ENCODE measurements around the gene SIRT5.
A peak's percentile ranks its signal among the peaks of the same experiment; 100 is the strongest.

Gene SIRT5

GRCh38 chr6:13590574-13591153 lies 16.3 kb downstream of the SIRT5 start:
- DNase-seq: no peak

GRCh38 chr6:13591205-13591921 lies 17.0 kb downstream of the SIRT5 start:
- DNase-seq: no peak

DNA sequence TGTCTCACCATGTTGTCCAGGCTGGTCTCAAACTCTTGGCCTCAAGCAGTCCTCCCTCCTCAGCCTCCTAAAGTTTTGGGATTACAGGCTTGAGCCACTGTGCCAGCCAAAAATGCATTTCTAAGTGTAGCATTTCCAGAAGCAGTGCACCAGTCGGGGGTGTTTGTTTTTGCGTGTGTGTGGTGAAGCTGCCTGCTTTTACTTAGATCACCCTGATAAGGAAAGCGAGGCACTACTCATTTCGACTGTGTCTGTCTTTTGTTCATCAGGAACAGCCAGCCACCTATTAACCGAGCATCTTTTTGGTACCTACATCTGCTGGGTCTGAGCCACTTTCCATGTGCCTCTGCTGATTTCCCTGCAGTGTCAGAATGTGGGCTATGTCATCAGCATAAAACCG lies 18.7 kb downstream of the SIRT5 start:
- DNase-seq: no peak

- DNase-seq: no peak
These were observed 19.3 kb downstream of the SIRT5 start for GRCh38 chr6:13593720-13594119.

GRCh38 chr6:13597073-13597472 lies 22.7 kb downstream of the SIRT5 start:
- no peak for DNase-seq

- DNase-seq: no peak
These were observed 25.6 kb downstream of the SIRT5 start for GRCh38 chr6:13600036-13600435.

- DNase-seq: no peak
These were observed 29.7 kb downstream of the SIRT5 start for GRCh38 chr6:13604135-13604534.

- no peak for DNase-seq
These were observed 30.4 kb downstream of the SIRT5 start for GRCh38 chr6:13604546-13605416.

GRCh38 chr6:13605634-13606033 lies 31.2 kb downstream of the SIRT5 start:
- no peak for DNase-seq

DNA sequence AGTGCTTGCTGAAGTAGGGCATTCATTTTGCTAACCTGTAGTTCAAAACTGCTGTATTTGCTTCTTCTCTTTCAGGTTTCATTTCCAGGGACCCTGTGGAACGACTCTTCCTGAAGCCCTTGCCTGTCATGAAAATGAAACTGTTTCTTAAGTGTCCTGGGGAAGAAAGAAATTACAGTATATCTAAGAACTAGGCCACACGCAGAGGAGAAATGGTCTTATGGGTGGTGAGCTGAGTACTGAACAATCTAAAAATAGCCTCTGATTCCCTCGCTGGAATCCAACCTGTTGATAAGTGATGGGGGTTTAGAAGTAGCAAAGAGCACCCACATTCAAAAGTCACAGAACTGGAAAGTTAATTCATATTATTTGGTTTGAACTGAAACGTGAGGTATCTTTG lies 37.3 kb downstream of the SIRT5 start:
- no peak for DNase-seq

DNA sequence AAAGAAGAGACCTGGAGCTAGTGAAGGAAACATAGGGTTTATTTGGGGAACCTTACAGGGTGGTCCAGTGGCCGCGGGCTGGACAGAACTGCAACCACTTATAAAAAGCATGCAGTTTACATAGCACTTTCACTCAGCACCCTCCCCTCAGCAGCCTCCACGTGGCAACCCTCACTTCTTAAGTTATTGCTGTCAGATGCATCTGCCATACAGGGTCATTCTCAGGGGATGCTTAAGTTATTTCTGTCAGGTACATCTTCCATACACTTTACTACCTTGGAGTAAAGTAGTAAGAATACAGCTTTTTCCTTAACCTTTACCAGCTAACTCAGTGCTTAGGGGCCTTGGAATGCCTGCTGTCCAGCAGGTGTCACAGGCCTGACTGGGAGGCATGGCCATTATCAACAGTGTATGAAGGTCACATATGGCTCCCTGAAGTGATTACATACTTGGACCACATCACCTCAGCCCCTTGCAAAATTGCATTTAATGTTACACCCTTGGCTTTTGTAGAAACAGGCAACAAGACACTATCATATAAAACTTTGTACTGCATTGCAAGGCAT lies 38.7 kb downstream of the SIRT5 start:
- DNase-seq: no peak

DNA sequence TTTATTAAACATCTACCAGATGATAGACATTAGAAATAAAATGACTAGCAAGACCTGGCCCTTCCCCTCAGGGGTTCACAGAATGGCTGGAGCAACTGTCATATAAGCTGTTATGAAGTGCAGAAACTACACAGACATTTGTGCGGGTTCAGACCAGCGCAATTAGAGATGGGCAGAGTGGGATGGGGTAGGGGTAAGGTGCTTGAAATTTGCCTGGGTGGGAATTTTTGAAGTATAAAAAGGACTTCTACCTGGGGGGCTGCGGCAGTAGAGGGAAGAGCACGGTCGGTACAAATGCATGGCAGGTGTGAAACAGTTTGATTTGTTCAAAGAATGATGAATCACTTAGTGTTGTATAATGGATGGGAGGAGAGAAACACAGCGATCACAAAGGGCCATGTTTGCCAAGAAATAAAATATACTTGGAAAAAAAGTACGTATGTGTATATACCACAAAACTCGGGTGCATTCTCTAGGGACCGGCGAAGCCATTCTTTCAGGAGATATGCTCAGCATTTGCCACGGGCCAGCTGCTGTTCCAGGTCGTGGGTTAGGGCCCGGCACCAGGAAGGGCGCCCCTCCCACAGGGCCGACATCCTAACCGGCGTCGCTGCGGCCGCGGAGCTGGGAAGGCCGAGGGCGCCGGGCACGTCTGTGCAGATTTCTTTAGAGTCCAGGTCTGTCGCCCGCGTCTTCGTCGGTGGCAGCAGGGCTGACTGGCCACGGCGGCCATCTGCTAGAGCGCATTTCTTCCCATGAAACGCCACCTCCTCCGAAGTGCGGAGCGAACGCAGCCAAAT lies 39.9 kb downstream of the SIRT5 start:
- DNase-seq: no peak

GRCh38 chr6:13614926-13615791 lies 40.8 kb downstream of the SIRT5 start, which contains the start of gene NOL7:
Gene NOL7 (plus strand): TSS chr6:13615335. CDS start chr6:13615359, 24 bp downstream.
- DNase-seq: peak; percentile 97

DNA sequence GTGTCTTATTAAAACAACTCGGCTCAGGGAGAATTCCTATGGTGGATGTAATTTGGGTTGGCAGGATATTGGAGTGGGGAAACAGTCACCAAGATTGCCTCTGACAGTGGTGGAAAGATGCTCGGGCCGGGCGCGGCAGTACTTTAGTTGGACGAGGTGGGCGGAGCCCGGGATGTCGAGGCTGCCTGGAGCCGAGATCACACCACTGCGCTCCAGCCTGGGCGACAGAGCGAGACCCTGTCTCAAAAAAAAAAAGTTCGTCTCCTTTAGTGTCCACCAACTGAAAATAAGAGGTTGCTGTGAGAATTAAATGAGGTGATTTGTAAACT lies 41.4 kb downstream of the SIRT5 start:
- DNase-seq: no peak

- DNase-seq: no peak
These were observed 42.7 kb downstream of the SIRT5 start for GRCh38 chr6:13617066-13617465.

DNA sequence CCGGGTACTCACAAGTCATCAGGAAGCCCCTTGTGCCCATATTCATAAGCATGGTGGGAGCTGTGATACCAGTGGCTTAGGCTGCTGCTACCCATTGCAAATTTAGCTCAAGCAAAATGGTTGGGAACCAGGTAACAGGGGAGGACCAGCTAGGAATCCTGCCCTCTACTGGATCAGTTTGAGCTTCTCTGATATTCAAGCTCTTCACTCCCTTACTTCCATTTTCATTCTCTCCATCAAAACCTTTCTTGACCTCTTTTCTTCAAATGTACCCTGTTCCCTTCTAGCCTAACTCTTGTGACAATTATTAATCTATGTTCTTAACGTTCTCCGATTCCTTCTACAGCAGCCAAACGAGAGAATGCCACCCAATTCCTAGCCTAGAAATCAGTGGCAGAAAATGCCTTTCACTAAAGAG lies 50.5 kb downstream of the SIRT5 start:
- no peak for DNase-seq

GRCh38 chr6:13629459-13630116 lies 55.2 kb downstream of the SIRT5 start:
- no peak for DNase-seq

DNA sequence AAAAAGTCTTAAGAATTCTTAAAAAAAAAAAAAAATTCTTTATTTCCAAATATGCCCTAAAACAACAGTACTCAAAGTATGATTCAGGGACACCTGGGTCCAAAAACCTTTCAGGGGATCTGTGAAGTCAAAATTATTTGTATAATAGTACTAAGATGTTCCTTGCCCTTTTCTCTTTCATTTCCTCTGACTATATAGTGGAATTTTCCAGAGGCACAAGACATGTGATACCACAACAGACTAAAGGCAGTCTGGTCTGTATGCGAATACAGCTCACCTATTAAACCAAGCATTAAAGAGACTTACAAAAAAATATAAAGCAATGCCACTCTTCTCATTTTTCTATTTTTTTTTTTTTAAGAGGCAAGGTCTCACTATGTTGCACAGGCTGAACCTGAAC lies 56.1 kb downstream of the SIRT5 start:
- DNase-seq: no peak

DNA sequence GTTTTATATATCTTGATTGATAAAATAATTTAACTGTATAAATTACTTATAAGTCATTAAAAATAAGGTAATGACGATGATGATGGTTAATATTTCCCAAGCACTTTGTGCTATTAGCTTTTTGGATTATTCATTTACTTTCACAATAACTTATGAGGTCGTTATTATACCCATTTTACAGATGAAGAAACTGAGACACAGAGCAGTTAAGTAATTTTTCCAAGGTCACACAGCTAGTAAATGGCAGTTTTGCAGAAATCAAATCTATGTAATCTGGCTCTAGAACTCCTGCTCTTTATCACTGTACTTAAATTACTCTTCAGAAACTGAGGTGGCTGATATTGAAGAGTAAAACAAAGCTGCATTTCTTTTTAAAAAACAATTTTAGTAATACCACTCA lies 58.9 kb downstream of the SIRT5 start:
- no peak for DNase-seq

DNA sequence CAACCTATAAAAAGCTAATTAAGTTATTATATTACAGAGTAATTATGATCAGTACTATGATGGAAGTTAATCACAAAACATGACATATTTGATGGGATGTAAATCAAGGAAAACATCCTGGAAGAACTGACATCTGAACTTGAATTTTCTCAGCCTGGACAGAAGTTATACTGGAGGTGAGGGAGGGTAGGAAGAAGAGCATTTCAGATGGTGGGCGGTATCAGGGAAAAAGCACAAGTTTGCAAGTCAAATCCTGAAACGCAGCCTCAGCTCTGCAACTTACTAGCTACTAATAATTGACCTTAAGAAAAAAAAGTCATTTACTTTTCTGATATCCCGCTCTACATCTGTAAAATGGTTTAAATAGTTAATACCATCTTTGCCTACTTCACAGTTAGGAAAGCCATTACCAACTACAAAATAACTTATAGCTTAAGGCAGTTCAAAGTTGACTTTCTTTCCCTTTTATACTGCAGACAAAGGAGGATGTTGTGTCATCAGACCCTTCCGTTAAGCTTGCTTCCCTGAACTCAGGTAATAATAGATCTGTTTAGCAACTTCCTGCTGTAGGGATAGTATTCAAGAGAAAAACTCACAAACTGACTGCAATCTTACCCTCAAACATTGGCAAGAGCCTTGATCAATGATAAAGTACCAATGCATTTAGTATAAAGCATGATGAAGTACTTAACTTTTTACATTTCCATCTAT lies 61.7 kb downstream of the SIRT5 start:
- no peak for DNase-seq

- DNase-seq: no peak
These were observed 63.6 kb downstream of the SIRT5 start for GRCh38 chr6:13638014-13638413.

Measured in CD4-positive, alpha-beta T cell treated with Interleukin-15 for 1 hour (primary cell).